Panc1 (cell line): ENCODE results near the gene LDHD. TPM values are rescaled to one million over a fixed set of nuclear protein-coding genes. Genes with fewer than 3 reads are reported as not detected.

ENCODE experiments used
- ATAC-seq: fragments of 200-7000 bp; cut with Tn5 transposase; 2 replicates; pipeline ENCODE4 v1.9.1; 2020; ENCODE audit warnings: mild to moderate bottlenecking, moderate library complexity
- BruUV-seq: library from RNA; stranded (reverse); fragments of 400-500 nt; replicated peaks from 2 replicates; lab custom pipeline; 2021; lab: Mats Ljungman, UMichigan
- CTCF ChIA-PET: fragments of 300-600 bp; sonication (Branson Sonifier 250); formaldehyde crosslinking; loops from one replicate; lab custom pipeline; 2022; ENCODE audit warnings: antibody characterized with exemption; lab: Charles Lee
- POLR2A ChIA-PET: fragments of 300-600 bp; sonication (Branson Sonifier 250); formaldehyde crosslinking; loops from one replicate; lab custom pipeline; 2022; ENCODE audit warnings: antibody characterized with exemption; lab: Charles Lee
- DNase-seq: peaks from one replicate; pipeline ENCODE4 v3.0.0-alpha.2; 2010; ENCODE audit warnings: low read depth, low spot score
- H3K27ac ChIP-seq: 2 replicates; pipeline ENCODE4 v1.5.1; 2011; ENCODE audit warnings: mild to moderate bottlenecking, low read length, inconsistent platforms
- H3K27me3 ChIP-seq: fragments of 200-500 bp; sonication (Bioruptor generic); 2 replicates; pipeline ENCODE4 v1.6.0; 2014; ENCODE audit warnings: low read length, inconsistent platforms; ENCODE audit not compliant: control insufficient read depth, insufficient read depth
- H3K36me3 ChIP-seq: fragments of 200-500 bp; sonication (Bioruptor generic); 2 replicates; pipeline ENCODE4 v1.5.1; 2014; ENCODE audit warnings: inconsistent platforms, mild to moderate bottlenecking, low read length, moderate library complexity; ENCODE audit not compliant: control insufficient read depth, insufficient read depth
- H3K4me1 ChIP-seq: 2 replicates; pipeline ENCODE4 v1.5.1; 2011; ENCODE audit warnings: inconsistent platforms, mild to moderate bottlenecking, low read length, moderate library complexity; ENCODE audit not compliant: control insufficient read depth, insufficient read depth
- H3K4me3 ChIP-seq, 2 experiments: 2 replicates each; pipeline ENCODE4 v1.5.1; 2011 to 2012; ENCODE audit warnings: low read depth in 2 of 2, low read length in 2 of 2, mild to moderate bottlenecking in 2 of 2, inconsistent platforms in 1 of 2, moderate library complexity in 1 of 2
- H3K9me3 ChIP-seq: fragments of 200-500 bp; sonication (Bioruptor generic); 2 replicates; pipeline ENCODE4 v1.5.1; 2014; ENCODE audit warnings: low read depth, mild to moderate bottlenecking, inconsistent platforms, low read length, moderate library complexity; ENCODE audit not compliant: control insufficient read depth, insufficient read depth
- CTCF ChIP-seq: fragments of 450-650 bp; IDR thresholded peaks from 2 replicates; pipeline ENCODE4 v1.5.1; 2017; ENCODE audit warnings: mild to moderate bottlenecking
- POLR2AphosphoS5 ChIP-seq: IDR thresholded peaks from 2 replicates; pipeline ENCODE4 v1.6.1; 2012; ENCODE audit warnings: mild to moderate bottlenecking, low read depth, low read length, moderate library complexity
- REST ChIP-seq, 2 experiments: IDR thresholded peaks; 2 replicates each; pipeline ENCODE4 v1.6.1; 2011 to 2012; ENCODE audit warnings: low read depth in 2 of 2, control low read depth in 1 of 2, low read length in 1 of 2, mild to moderate bottlenecking in 1 of 2, moderate library complexity in 1 of 2; ENCODE audit not compliant: insufficient read depth in 1 of 2
- SIN3A ChIP-seq: IDR thresholded peaks from 2 replicates; pipeline ENCODE4 v1.6.1; 2012; ENCODE audit warnings: low read depth, mild to moderate bottlenecking, low read length, moderate library complexity, borderline replicate concordance; ENCODE audit not compliant: insufficient read depth
- TCF7L2 ChIP-seq: IDR thresholded peaks from 2 replicates; pipeline ENCODE4 v1.6.1; 2011; ENCODE audit warnings: mild to moderate bottlenecking, low read depth, low read length, inconsistent platforms
- in situ Hi-C: cut with HindIII; loops from 2 replicates; pipeline ENCODE4 v1.10.0; 2016; ENCODE audit warnings: low sequenced_read_pairs, low pct_unique_long_range_greater_than_20kb
- intact Hi-C: fragments of 100-400 bp; cut with micrococcal nuclease; formaldehyde crosslinking; loops from one replicate; pipeline ENCODE4 v1.10.0; 2022; ENCODE audit not compliant: unreplicated experiment
- total RNA-seq: library from RNA; stranded (reverse); gene quantifications from one replicate; pipeline ENCODE4 v1.2.1, GENCODE V29; 2021; ENCODE audit not compliant: unreplicated experiment

The LDHD gene
- total RNA-seq, 1 experiment from 2014 or later, result 3.1 TPM

GRCh38 chr16:75101635-75102034 lies 14.9 kb downstream of the LDHD start:
- ATAC-seq (no peak), DNase-seq (no peak)
- Histone ChIP-seq H3K4me3 (no peak overlapping the region), H3K4me1 (peaks cover 5% of the 10 kb centered on the region), H3K27me3 (no peaks in the 10 kb centered on the region), H3K36me3 (no peaks in the 10 kb centered on the region), H3K9me3 (no peaks in the 10 kb centered on the region), H3K27ac (no peak overlapping the region)
- intact Hi-C loops, result no loop called here
- no TSS peak for BruUV-seq
- CTCF ChIA-PET, result no interaction called here
- TF ChIP-seq POLR2AphosphoS5 (no peak), REST (IDR thresholded peaks at IDR 0.05; ENCODE audit: insufficient read depth in 1 of 2, low read depth in 2 of 2, low read length in 1 of 2) (no peak), SIN3A (no peak), CTCF (no peak), TCF7L2 (no peak)
- POLR2A ChIA-PET, result interaction anchor here (0.6 kb wide), 2 partner anchors 33 to 1457 kb away, joined by 3 to 8 read pairs; no protein-coding TSS in a partner anchor
- in situ Hi-C loops, result no loop called here

- ChIA-PET POLR2A (no interaction called here), CTCF (no interaction called here)
- ATAC-seq, result no peak
- Histone ChIP-seq H3K4me1 (peaks cover 5% of the 10 kb centered on the region), H3K27me3 (no peaks in the 10 kb centered on the region), H3K4me3 (no peak overlapping the region), H3K27ac (no peak overlapping the region), H3K36me3 (no peaks in the 10 kb centered on the region), H3K9me3 (no peaks in the 10 kb centered on the region)
- intact Hi-C loops, result no loop called here
- in situ Hi-C loops, result no loop called here
- DNase-seq, result no peak
- no TSS peak for BruUV-seq
- TF ChIP-seq CTCF (no peak), REST (IDR thresholded peaks at IDR 0.05; ENCODE audit: insufficient read depth in 1 of 2, low read depth in 2 of 2, low read length in 1 of 2) (no peak), SIN3A (no peak), POLR2AphosphoS5 (no peak), TCF7L2 (no peak)
Measured at GRCh38 chr16:75100603-75100990, 16.0 kb downstream of the LDHD start.
